Measurements from ENCODE around the gene AK9. TPM values are rescaled to one million over a fixed set of nuclear protein-coding genes. Genes with fewer than 3 reads are reported as not detected.
"Not testable (repeated sequence)": the region's sequence is repeated elsewhere in the genome, so short reads cannot be mapped to it uniquely, and the experiment has no call there.

AK9 gene
- total RNA-seq, 1 experiment from 2014 or later = 1.3 TPM

DNA sequence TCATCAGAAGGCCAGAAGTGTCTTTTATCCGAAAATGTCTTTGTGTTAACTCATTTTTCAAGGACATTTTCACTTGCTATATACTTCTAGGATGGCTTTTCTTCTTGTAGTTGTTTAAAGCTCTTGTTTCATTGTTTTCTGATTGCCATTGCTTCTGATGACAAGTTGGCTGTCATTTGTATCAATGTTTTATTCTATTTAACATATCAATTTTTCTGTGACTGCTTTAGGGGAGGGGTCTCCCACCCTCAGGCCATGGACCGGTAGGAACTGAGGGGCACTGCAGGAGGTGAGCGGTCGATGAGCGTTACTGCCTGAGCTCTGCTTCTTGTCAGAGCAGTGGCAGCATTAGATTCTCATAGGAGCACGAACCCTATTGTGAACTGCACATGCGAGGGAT lies 65.8 kb downstream of the AK9 start:
- no peak for DNase-seq (ENCODE audit: low spot score)

DNA sequence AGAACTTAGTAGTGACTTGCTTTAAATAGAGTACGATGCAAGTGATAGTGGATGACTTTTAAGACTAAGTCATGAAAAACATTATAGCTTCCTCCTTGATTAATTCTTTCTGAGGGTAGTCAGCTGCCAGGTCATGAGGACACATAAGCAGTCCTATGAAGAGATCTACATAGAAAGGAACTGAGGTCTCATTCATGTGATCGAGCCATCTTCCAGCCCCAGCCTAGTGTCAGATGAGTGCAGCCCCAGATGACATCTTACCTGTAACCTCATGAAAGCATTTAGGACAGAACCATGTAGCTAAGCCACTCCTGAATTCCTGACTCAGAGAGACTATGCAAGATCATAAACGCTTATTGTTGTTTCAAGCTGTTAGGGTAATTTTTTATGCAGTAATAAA lies 67.7 kb downstream of the AK9 start:
- no peak for DNase-seq (ENCODE audit: low spot score)

DNA sequence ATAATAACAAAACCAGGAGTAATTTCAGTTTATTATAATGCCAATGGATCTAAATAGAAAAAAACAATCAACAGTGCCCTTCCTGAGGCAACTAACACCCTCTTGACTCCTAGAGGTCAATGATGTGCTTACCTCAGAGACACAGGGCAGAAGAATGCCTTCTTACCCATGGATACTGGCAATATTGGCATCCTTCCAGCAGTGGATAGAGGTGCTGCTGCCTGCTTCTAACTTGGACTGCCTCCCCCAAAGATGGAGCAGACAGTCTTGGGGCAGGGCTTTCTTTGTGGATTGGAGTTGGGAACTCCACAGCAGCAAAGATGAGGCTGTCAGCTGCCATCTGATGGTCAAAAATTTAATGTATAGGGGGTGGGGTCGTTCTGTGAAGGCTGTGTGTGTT lies 78.7 kb downstream of the AK9 start:
- no peak for DNase-seq (ENCODE audit: low spot score)

DNA sequence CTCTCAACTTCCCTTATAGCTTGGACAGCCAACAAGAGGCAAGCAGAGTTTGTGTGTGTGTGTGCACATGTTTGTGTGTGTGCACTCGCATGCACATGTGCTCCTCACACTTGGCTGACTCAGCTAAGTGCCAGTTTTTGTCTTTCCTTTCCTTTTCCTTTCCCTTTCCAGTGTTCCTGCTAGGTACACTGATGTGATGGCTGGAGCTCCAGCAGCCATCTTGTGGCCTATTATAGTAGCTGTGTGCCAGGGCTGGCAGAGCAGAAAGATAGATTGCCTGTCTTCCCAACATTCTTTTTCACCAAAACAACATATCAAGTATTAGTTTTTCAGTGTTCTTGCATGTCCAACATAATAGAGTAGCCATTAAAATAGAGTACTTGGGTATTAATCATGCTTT lies 79.5 kb downstream of the AK9 start:
- no peak for DNase-seq (ENCODE audit: low spot score)

DNA sequence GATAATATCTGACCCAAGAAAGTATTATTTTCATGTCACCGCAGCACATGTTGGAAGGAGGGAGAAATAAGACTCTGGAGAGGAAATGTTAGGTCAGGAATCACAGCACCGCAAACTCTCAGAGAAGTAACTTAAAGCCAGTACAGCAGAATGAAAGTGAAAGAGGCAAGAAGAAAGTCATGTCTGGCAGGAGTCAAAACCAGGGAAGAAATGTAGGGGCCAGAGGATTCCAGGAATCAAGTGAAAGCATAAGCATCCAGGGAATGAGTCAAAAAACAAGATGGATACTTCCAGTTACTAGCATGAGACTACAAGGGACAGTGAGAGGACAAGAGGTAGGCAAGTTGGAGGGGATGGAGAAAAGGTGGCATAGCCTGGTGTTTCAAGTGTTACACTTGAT lies 80.4 kb downstream of the AK9 start:
- no peak for DNase-seq (ENCODE audit: low spot score)

DNA sequence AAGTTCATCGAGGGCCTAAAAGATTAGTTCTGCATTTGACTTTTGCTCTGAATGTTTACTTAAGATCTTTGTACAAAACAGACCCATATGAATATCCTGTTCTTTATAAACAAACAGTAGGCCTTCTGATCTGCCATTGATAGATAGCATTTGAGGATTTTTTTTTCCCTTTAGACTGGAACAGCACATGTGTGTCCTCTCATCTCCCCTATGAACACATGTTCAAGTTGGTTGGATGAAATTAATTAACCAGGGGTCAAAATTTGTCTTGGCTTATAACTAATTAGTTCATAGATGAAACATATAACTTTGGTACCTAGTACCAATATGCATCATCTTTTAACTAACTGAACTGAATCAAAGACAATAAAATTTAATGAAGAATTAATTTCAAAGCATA lies 81.3 kb downstream of the AK9 start:
- no peak for DNase-seq (ENCODE audit: low spot score)

DNA sequence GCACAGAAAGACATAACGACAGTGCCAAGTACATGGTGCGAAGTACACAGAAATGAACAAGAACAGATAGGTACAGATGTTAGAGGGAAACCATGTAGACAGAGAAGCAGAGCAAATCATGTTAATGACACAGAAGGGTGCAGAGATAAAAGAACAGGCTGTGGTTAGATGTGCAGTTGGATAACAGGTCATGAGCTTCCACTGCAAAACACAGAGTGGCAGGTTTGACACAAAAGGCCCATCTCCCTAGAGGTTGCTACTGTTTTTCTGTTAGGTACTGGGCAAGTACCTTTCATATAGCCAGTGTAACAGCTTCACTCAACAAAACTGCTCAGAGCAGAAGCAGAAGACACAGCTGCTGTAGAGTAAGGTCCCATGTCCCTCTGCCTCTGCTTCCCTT lies 84.6 kb downstream of the AK9 start:
- no peak for DNase-seq (ENCODE audit: low spot score)

DNA sequence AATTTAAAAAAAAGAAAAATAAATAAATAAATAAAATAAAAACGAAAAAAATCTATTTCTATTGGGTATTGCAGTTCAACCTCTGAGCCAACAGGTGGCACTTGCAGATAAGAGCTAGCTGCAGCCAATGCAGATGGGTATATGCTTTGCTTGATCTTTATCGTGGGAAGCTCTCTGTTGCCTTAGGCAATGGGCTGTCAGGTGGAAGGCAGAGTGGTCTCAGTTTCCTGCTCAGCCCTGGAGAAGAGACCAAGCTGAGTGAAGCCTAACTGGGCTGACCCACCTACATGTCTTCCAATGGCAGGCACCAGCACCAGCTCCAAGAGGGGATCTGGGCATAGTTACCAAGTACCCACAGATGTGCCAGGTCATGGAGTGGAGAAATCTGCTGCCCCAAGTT lies 95.0 kb downstream of the AK9 start:
- peak; percentile 3 for DNase-seq (ENCODE audit: low spot score)

DNA sequence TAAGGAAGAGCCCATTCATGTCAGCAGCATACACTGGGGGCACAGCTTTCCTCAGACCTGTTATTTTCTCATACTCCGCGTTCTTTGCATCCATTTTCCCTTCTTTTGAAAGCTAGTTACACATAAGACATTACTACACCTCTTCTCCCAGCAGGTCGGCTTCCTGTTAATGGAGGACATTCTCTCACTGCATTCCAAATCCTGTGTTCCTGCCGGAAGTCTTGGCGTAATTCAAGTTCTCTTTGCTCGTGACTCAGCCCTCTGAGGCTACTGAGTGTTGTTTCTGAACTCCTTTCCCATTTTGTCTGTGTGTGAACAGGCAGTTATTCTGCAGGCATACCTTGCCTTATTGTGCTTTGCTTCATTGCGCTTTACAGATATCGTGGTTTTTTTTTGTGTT lies 110.5 kb downstream of the AK9 start:
- peak; percentile 21 for DNase-seq (ENCODE audit: low spot score)

DNA sequence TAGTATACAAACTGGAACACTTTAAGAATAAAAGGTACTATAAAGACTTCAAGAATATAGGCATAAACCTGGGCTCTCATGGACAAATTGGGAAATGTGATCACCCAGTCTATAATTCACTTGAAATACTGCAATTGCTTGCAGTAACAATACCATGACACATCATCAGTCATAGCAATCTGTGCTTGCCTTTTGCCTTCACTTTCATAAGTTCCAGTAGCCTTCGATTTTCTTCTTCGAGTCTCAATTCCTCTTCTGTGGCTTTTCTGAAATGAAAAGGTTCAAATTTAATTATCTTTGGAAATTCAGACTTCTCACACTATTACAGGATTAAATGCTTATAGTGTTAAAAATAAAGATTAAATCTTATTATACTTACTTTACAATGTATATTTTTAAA lies 111.6 kb downstream of the AK9 start:
- DNase-seq (ENCODE audit: low spot score) = no peak

DNA sequence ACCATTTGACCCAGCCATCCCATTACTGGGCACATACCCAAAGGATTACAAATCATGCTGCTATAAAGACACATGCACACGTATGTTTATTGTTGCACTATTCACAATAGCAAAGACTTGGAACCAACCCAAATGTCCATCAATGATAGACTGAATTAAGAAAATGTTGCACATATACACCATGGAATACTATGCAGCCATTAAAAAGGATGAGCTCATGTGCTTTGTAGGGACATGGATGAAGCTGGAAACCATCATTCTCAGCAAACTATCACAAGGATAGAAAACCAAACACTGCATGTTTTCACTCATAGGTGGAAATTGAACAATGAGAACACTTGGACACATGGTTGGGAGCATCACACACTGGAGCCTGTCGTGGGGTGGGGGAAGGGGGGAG lies 121.1 kb downstream of the AK9 start:
- not testable (repeated sequence) for DNase-seq (ENCODE audit: low spot score)

DNA sequence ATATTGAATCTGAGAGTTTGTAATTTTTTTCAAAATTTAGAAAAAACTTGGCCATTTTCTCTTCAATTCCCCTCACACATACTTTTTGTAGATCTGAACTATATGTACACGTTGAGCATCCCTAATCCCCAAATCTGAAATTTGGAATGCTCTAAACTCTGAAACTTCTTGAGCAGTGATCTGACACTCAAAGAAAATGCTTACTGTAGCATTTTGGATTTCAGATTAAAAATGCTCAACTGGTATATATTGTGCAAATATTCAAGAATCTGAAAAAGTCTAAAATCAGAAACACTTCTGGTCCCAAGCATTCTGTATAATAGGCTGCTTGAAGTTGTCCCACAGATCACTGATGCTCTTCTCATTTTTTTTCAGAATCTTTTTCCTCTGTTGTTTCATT lies 129.2 kb downstream of the AK9 start:
- DNase-seq (ENCODE audit: low spot score) = no peak

DNA sequence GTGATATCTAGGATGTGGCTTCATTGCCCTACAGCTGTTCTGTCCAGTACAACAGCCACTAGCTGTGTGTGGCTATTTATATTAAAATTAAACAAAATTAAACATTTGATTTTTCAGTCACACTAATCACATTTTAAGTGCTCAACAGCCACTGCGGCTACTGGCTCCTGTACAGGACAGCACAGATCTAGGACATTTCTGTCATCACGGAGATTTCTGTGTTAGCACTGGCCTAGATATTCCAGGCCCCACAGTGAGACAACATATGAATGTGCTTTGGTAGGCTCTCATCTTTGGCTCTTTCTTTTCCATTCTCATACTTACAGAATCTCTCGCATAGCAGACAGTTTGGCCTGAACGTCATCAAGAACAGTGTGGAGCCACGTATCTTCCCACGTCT lies 159.6 kb downstream of the AK9 start:
- DNase-seq (ENCODE audit: low spot score) = no peak

DNA sequence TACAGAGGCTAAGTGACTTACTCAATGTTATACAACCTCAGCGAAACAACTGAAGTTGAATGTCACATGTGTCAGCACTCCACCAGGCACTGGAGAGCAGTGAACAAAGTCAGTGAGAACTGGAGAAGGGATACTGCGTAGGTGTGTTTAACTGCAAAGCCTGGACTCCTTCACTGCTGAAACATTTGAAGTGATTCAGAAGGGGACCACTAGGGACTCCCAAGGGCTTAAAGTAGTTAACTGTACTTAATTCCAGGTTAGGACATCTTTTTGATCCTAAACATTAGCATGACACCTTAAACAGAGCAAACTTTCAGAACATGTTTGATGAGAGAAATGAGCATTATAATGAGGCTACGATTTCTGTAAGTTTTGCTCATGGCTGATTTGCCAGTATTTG lies 163.0 kb downstream of the AK9 start:
- no peak for DNase-seq (ENCODE audit: low spot score)

DNA sequence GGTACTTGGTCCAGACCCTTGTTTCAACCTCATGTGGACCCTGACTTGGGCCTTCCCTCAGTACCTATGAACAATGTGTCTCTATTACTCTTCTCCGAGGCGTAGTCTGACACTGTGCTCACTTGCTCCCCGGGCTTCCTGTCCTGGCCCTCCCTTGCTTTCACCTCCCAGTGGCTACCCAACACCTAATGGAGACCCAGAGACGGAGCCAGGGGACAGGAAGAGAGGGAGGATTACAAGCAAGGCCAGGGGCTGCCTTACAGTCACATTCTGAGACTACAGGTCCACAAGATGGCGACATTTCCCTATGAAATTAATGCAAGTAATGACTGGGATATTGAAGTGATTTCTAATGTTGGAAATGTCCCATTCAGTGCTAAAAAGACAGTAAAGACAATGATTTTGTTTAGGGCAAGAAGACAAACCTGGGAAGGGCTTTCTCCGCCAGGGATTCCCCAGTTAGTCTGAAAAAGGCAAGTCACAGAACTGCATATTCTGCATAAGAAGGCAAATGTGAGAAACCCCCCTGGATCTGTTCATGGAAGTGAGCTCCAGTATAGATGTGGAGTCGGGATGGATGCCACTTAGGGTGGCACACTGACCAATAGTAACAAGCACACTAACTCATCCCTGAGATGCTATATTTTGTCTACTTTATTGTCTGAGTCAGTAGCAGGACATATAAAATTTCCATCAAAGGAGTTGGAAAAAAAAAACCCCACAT lies 163.9 kb downstream of the AK9 start:
- peak; percentile 47 for DNase-seq (ENCODE audit: low spot score)

DNA sequence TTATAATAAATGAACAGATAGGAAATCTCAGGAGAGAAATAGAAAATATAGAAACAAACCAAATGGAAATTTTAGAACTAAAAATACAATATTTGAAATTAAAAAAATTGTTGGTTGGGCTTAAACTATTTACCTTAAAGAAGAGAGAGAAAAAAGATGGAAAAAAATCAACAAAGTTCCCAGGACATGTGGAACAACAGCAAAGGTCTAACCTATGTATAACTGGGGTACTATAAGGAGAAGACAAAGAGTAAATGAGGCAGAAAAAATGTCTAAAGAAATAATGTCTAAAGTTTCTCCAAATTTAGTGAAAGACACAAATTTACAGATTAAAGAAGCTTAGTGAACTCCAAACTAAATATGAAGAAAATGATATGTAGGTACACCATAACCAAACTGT lies 166.9 kb downstream of the AK9 start:
- no peak for DNase-seq (ENCODE audit: low spot score)

DNA sequence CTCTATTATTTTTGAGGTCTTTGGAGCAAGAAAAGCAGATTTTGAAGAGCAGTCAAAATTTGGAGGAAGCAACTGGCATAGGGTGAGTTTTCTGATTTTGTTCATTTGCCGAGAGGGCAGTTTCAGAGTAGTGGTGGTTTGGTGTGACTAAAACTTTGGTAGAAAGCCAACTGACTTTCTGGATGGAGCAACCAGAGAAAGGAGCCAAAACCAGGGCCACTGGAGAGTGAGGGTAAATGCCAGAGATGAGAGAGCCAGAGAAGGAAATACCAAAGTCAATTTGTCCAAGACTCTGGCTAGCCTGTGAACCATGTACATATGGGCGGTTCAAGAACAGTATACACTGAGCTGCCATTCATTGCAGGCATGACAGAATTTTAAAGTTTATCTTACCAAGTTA lies 167.5 kb downstream of the AK9 start:
- no peak for DNase-seq (ENCODE audit: low spot score)

DNA sequence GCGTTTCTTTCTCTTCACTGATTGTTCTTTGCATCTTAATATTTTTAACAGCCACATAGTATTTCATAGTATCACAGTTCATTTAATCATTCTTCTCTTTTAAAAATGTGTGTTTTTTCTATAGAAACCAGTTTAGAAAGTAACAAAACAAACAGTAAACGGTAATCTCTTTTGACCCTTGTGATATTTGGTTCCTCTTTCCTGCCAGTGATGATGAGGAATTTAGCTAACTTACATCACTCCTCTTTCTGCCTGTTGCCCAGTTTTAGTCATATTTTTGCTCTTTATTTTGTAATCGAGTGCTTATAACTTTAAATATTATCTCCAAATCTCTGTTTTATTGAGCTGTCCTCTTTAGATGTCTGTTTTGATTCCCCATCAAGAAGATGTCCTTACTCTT lies 169.9 kb downstream of the AK9 start:
- no peak for DNase-seq (ENCODE audit: low spot score)

DNA sequence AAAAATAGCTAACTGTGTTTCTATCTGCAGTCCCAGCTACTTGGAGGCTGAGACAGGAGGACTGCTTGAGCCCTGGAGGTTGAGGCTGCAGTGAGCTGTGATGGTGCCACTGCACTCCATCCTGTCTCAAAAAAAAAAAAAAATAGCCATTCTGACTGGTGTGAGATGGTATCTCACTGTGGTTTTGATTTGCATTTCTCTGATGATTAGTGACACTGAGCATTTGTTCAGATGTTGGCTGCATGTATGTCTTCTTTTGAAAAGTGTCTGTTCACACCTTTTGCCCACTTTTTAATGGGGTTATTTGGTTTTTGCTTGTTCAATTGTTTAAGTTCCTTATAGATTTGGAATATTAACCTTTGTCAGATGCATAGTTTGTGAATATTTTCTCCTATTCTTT lies 171.4 kb downstream of the AK9 start:
- not testable (repeated sequence) for DNase-seq (ENCODE audit: low spot score)

DNA sequence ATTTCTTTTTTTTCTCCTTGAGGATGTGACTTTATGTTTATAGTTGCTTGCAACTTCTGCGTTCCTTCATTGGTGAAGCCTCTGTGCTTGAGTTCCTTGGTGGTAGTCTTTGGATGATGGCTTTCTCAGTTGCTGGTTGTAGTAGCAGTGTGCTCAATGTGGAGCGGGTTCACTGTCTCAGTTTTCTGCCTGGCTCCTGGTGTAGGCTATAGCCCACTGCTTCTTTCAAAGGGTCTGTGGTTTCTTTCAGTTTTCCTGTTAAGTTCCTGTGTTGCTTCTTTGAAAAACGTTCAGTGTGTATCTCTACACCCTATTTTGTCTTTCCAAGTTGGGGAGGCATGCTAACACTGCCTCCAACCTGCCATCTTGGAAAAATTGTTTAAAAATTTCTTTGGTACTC lies 174.1 kb downstream of the AK9 start:
- no peak for DNase-seq (ENCODE audit: low spot score)

DNA sequence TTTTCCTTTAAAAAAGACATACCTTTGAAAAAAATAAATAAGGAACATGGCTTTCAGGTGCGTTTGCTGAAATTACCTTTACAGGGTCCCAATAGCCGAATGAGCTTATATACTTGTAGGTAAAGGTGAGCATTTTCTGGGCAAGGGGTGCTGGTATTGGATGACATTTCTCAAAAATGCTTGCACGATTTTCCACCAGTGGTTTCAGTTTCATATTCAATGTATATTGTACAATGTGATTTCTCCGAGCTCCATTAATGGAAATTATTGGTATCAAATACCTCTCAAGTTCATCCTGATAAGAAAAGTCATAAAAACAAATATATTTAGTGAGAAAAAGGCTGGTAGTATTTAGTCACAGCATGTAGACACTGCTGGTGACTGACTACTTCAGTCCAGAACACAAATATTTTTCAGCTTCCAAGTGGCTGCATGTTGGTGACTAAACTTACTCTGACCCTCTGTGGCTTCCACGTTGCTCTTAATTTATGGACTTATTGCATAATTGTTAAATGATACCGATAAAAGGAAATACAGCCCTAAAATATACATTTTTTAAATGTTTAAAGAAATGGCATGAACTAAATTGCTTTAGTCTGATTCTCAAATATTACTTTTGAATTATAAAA lies 175.1 kb downstream of the AK9 start:
- no peak for DNase-seq (ENCODE audit: low spot score)

DNA sequence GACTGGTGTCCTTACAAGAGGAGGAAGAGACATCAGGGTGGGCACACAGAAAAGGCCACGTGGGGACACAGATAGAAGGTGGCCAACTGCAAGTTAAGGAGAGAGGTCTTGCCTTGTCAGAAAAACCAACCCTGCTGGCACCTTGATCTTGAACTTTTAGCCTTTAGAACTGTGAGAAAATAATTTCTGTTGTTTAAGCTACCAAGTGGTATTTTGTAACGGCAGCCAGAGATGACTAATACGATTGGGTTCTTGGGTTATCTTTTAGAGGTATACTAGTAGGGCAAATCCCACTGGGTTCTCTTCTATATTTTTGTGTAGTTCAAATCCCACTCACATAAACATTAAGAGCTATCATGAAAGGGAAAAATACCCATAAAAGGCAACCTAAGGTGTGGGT lies 176.1 kb downstream of the AK9 start:
- DNase-seq (ENCODE audit: low spot score) = no peak

DNA sequence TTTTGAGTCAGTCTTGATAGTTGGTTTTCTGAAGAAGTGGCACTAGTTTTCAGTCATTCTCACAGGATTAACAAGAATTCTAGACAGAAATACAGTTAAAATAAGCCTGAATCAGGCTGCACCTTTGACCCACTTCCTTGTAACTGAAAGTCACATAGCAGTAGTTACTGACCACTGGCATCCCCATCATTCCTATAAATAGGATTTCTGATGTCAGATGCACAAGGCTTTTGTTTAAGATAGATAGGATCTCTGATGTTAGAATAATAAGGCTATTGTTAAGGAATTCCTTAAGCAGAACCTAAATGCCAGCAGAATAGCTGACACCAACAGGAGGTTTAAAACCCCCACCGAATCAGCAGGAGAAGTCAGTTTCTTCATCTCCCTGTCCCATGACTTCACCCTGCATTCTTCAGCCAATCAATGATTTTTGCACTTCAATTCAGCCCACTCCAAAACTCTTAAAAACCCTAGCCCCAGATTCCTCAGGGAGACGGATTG lies 177.4 kb downstream of the AK9 start:
- peak; percentile 26 for DNase-seq (ENCODE audit: low spot score)

All from H4 (cell line).